Gastroesophageal sphincter (tissue), 4 donors: ENCODE measurements around the gene ZNF541. TPM values are rescaled to one million over a fixed set of nuclear protein-coding genes. Genes with fewer than 3 reads are reported as not detected.

Experiments
- ATAC-seq: fragments of 150-250 bp; one replicate; pipeline ENCODE4 v1.9.1; 2016; ENCODE audit warnings: mild to moderate bottlenecking, moderate library complexity
- H3K27ac ChIP-seq, 4 donors: fragments of 200-600 bp; sonication (generic) in 3 of 4; 1 replicate in 3 of 4; 2 replicates in 1 of 4; pipeline ENCODE4 v1.5.1; 2016 to 2019
- H3K27me3 ChIP-seq: fragments of 200-600 bp; sonication (generic); one replicate; pipeline ENCODE4 v1.5.1; 2019
- H3K36me3 ChIP-seq, 2 donors: fragments of 200-600 bp; sonication (generic); one replicate each; pipeline ENCODE4 v1.5.1; 2019; ENCODE audit warnings: control low read depth in 1 of 2
- H3K4me1 ChIP-seq, 3 donors: fragments of 200-600 bp; sonication (generic); 1 replicate in 2 of 3; 2 replicates in 1 of 3; pipeline ENCODE4 v1.5.1; 2016 to 2019; ENCODE audit warnings: control low read depth in 2 of 3
- H3K4me3 ChIP-seq, 2 donors: fragments of 200-600 bp; sonication (generic); one replicate each; pipeline ENCODE4 v1.5.1; 2019; ENCODE audit warnings: mild to moderate bottlenecking in 1 of 2, moderate library complexity in 1 of 2
- H3K9me3 ChIP-seq, 3 donors: fragments of 200-600 bp; sonication (generic); one replicate each; pipeline ENCODE4 v1.5.1; 2017 to 2019; ENCODE audit warnings: control low read depth in 2 of 3
- CTCF ChIP-seq, 4 experiments: fragments of 200-600 bp in 2 of 4; fragments of 450-650 bp in 2 of 4; sonication (generic) in 1 of 4; IDR thresholded peaks; one replicate each; pipeline ENCODE4 v1.5.1; 2017 to 2019; ENCODE audit warnings: antibody characterized with exemption in 4 of 4, mild to moderate bottlenecking in 2 of 4, moderate library complexity in 2 of 4
- EP300 ChIP-seq: sonication (generic); formaldehyde crosslinking; IDR thresholded peaks from one replicate; pipeline ENCODE4 v1.6.1; 2017; ENCODE audit warnings: antibody characterized with exemption, mild to moderate bottlenecking
- POLR2A ChIP-seq, 2 donors: fragments of 450-650 bp; IDR thresholded peaks; one replicate each; pipeline ENCODE4 v1.6.1; 2017; ENCODE audit warnings: antibody characterized with exemption in 2 of 2, mild to moderate bottlenecking in 2 of 2, moderate library complexity in 1 of 2
- POLR2AphosphoS5 ChIP-seq: sonication (generic); formaldehyde crosslinking; IDR thresholded peaks from one replicate; pipeline ENCODE4 v1.6.1; 2017; ENCODE audit warnings: antibody characterized with exemption
- WGBS, 2 donors: methylation state at CpG; one replicate each; pipeline ENCODE4 v1.1.5; 2018; ENCODE audit warnings: low coverage in 1 of 2; 5-methylcytosine and 5-hydroxymethylcytosine counted together
- total RNA-seq, 4 donors: library from RNA; depleted of rRNA; stranded (reverse); fragments of >200 nt; gene quantifications; one replicate each; pipeline ENCODE4 v1.1.0, GENCODE V29; 2016

The ZNF541 gene
- total RNA-seq, 4 donors from 2014 or later: 0.05 TPM; not detected in 3

DNA sequence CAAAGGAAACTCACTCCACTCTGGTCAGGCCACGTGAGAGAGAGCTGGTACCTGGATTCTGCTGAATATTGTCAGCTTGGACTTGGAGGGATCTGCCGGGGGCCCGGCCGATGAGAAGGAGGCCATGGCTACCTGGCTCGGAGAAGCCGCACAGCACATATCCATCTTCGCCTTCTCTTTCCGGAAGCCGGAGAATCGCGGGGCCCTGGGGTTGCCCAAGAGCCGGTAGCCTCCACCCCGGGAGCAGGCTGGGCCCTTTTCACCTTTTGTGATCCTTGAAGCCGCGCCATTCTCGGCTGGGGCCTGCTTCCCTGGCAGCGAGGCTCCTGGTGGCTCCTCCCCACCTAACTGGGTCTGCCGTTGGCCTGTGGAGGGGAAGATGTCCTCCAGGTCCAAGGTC, 28.9 kb downstream of the ZNF541 start:
- no peak overlapping the region for H3K27ac ChIP-seq
- H3K27me3 ChIP-seq: peaks cover 34% of the 10 kb centered on the region
- peaks cover 0 to 15% (median 5%) of the 10 kb centered on the region in 3 donors for H3K4me1 ChIP-seq
- no peaks in the 10 kb centered on the region for H3K36me3 ChIP-seq
- WGBS, 2 donors: 88 to 100% methylated on average over 1 to 14 of the region's 18 CpGs
- no peaks in the 10 kb centered on the region for H3K9me3 ChIP-seq
- ATAC-seq: no peak
- no peak overlapping the region for H3K4me3 ChIP-seq
- TF ChIP-seq EP300: no peak
- TF ChIP-seq CTCF (IDR thresholded peaks at IDR 0.05): no peak
- no peak for TF ChIP-seq POLR2AphosphoS5
- TF ChIP-seq POLR2A (IDR thresholded peaks at IDR 0.05): no peak

GRCh38 chr19:47542030-47542475, 30.9 kb downstream of the ZNF541 start:
- H3K27me3 ChIP-seq: peaks cover 33% of the 10 kb centered on the region
- H3K4me3 ChIP-seq: no peak overlapping the region
- H3K4me1 ChIP-seq: peaks cover 0 to 15% (median 5%) of the 10 kb centered on the region in 3 donors
- WGBS, 2 donors: 35 to 47% methylated on average over 5 to 7 of the region's 9 CpGs
- TF ChIP-seq CTCF (IDR thresholded peaks at IDR 0.05): no peak
- TF ChIP-seq POLR2A (IDR thresholded peaks at IDR 0.05): no peak
- no peak for TF ChIP-seq EP300
- no peak for TF ChIP-seq POLR2AphosphoS5
- peak; percentile 45 for ATAC-seq
- H3K9me3 ChIP-seq: no peaks in the 10 kb centered on the region
- no peaks in the 10 kb centered on the region for H3K36me3 ChIP-seq
- peak overlapping the region in 3 of 4 donors; percentile 59 to 76 (median 75) for H3K27ac ChIP-seq

- Histone ChIP-seq H3K4me1 (peaks cover 0 to 15% (median 5%) of the 10 kb centered on the region in 3 donors), H3K36me3 (no peaks in the 10 kb centered on the region), H3K27me3 (peaks cover 27% of the 10 kb centered on the region), H3K9me3 (no peaks in the 10 kb centered on the region), H3K4me3 (no peak overlapping the region), H3K27ac (peak overlapping the region in 3 of 4 donors; percentile 59 to 76 (median 75))
- WGBS, 2 donors: 28 to 45% methylated on average over 6 of the region's 6 CpGs
- ATAC-seq: no peak
- TF ChIP-seq EP300: no peak
- TF ChIP-seq POLR2A (IDR thresholded peaks at IDR 0.05): no peak
- TF ChIP-seq POLR2AphosphoS5: no peak
Measured at GRCh38 chr19:47541518-47541917, 31.4 kb downstream of the ZNF541 start.

- ATAC-seq: no peak
Measured at GRCh38 chr19:47540748-47541147, 32.2 kb downstream of the ZNF541 start.

DNA sequence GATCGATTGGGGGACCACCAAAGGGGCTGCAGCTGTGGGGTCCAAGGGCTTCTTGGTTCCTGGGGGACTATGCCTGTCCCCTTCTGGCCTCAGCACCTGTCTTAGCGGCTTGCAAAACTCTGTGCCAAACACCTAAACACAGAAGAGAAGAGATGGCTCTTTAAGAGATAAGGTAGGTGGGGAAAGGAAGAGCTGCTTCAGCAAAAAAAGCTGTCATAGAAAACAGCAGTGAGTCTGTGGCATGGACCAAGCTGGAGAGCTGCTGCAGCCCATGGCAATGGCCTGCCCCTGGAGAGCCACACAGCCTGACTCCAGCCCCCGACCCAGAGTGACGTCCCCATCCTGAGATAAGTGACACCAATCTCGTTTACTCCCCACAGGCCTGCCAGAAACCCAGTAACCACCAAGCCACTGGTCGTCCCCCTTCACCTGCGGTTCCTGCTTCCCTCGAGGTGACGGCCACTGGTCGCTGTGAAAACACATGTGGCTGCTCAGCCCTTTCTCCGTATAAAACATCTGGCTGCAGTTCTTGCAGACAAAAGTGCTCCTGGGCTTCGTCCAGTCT, 33.1 kb downstream of the ZNF541 start:
- TF ChIP-seq POLR2AphosphoS5: no peak
- TF ChIP-seq POLR2A (IDR thresholded peaks at IDR 0.05): no peak
- no peak for TF ChIP-seq EP300
- TF ChIP-seq CTCF (IDR thresholded peaks at IDR 0.05): no peak
- no peak overlapping the region for H3K27ac ChIP-seq
- ATAC-seq: no peak
- H3K4me3 ChIP-seq: no peak overlapping the region
- peaks cover 0 to 6% (median 0%) of the 10 kb centered on the region in 3 donors for H3K4me1 ChIP-seq
- H3K27me3 ChIP-seq: peaks cover 10% of the 10 kb centered on the region
- H3K36me3 ChIP-seq: no peaks in the 10 kb centered on the region
- H3K9me3 ChIP-seq: no peaks in the 10 kb centered on the region
- 72% methylated on average over 11 of the region's 12 CpGs; no CpG with 5 or more reads in 1 of the 2 donors for WGBS, 2 donors

More at GRCh38 chr19:47540748-47541147, 32.2 kb downstream of the ZNF541 start:
- TF ChIP-seq CTCF (IDR thresholded peaks at IDR 0.05): no peak
- TF ChIP-seq POLR2A (IDR thresholded peaks at IDR 0.05): no peak
- TF ChIP-seq EP300: no peak
- no peak for TF ChIP-seq POLR2AphosphoS5
- WGBS, 2 donors: 80 to 100% methylated on average over 1 of the region's 4 CpGs
- Histone ChIP-seq H3K4me1 (peaks cover 0 to 15% (median 5%) of the 10 kb centered on the region in 3 donors), H3K27ac (peak overlapping the region in 2 of 4 donors; percentile 59 to 75), H3K9me3 (no peaks in the 10 kb centered on the region), H3K4me3 (no peak overlapping the region), H3K27me3 (peaks cover 20% of the 10 kb centered on the region), H3K36me3 (no peaks in the 10 kb centered on the region)
